CD14-positive monocyte (primary cell): Measurements from ENCODE around the gene RCVRN. TPM values are rescaled to one million over a fixed set of nuclear protein-coding genes. Genes with fewer than 3 reads are reported as not detected.

Experiments used
- DNase-seq, 3 donors: peaks; one replicate each; pipeline ENCODE4 v3.0.0-alpha.2; 2011 to 2022
- H2AFZ ChIP-seq: 2 replicates; pipeline ENCODE4 v1.6.0; 2012; ENCODE audit warnings: mild to moderate bottlenecking, low read depth, low read length, inconsistent platforms; ENCODE audit not compliant: insufficient read depth, poor library complexity, severe bottlenecking
- H3K27ac ChIP-seq, 2 donors: 1 replicate in 1 of 2; 2 replicates in 1 of 2; pipeline ENCODE4 v1.5.1; 2012 to 2013; ENCODE audit warnings: low read length in 2 of 2, control low read depth in 1 of 2, inconsistent platforms in 1 of 2, low read depth in 1 of 2, mild to moderate bottlenecking in 1 of 2
- H3K27me3 ChIP-seq, 2 donors: one replicate each; pipeline versions ENCODE4 v1.6.0 to v1.6.1; 2011 to 2013; ENCODE audit warnings: low read length in 2 of 2; ENCODE audit not compliant: control insufficient read depth in 2 of 2, insufficient read depth in 2 of 2
- H3K36me3 ChIP-seq, 2 donors: replicated peaks in 1 of 2; 1 replicate in 1 of 2; 2 replicates in 1 of 2; pipeline versions ENCODE4 v1.5.1 to v1.6.1; 2012 to 2013; ENCODE audit warnings: low read length in 2 of 2, control low read depth in 1 of 2, inconsistent platforms in 1 of 2, mild to moderate bottlenecking in 1 of 2; ENCODE audit not compliant: insufficient read depth in 2 of 2, control insufficient read depth in 1 of 2
- H3K4me1 ChIP-seq, 2 donors: 1 replicate in 1 of 2; 2 replicates in 1 of 2; pipeline versions ENCODE4 v1.5.1 to v1.6.1; 2012 to 2013; ENCODE audit warnings: low read length in 2 of 2, control low read depth in 1 of 2, inconsistent platforms in 1 of 2, mild to moderate bottlenecking in 1 of 2, moderate library complexity in 1 of 2; ENCODE audit not compliant: insufficient read depth in 2 of 2, control insufficient read depth in 1 of 2
- H3K4me2 ChIP-seq: replicated peaks from 2 replicates; pipeline ENCODE3; 2012; ENCODE audit warnings: low read length, moderate library complexity, mild to moderate bottlenecking; ENCODE audit not compliant: poor library complexity, severe bottlenecking; ENCODE audit errors: extremely low read depth
- H3K4me3 ChIP-seq, 3 experiments: fragments of 200-600 bp in 1 of 3; sonication (generic) in 1 of 3; replicated peaks in 1 of 3; 1 replicate in 2 of 3; 2 replicates in 1 of 3; pipeline ENCODE4 v1.5.1; 2011 to 2013; ENCODE audit warnings: low read length in 3 of 3, mild to moderate bottlenecking in 3 of 3, control low read depth in 2 of 3, low read depth in 2 of 3, inconsistent platforms in 1 of 3, moderate library complexity in 1 of 3
- H3K79me2 ChIP-seq: 2 replicates; pipeline ENCODE4 v1.6.0; 2012; ENCODE audit warnings: mild to moderate bottlenecking, control low read depth, inconsistent platforms, low read length, moderate library complexity; ENCODE audit not compliant: insufficient read depth
- H3K9ac ChIP-seq: 2 replicates; pipeline ENCODE4 v1.6.0; 2017; ENCODE audit warnings: low read length, mild to moderate bottlenecking; ENCODE audit not compliant: insufficient read depth, poor library complexity, severe bottlenecking
- H3K9me3 ChIP-seq, 2 donors: replicated peaks in 1 of 2; 1 replicate in 1 of 2; 2 replicates in 1 of 2; pipeline versions ENCODE4 v1.5.1 to v1.6.1; 2012 to 2013; ENCODE audit warnings: low read length in 2 of 2, control low read depth in 1 of 2; ENCODE audit not compliant: control insufficient read depth in 1 of 2, insufficient read depth in 1 of 2
- H4K20me1 ChIP-seq: 2 replicates; pipeline ENCODE4 v1.6.0; 2012; ENCODE audit warnings: mild to moderate bottlenecking, low read length, control low read depth, moderate library complexity; ENCODE audit not compliant: insufficient read depth
- H3K27ac Mint-ChIP-seq, 7 donors: one replicate each; pipeline ENCODE4 v1.8.0; 2020; ENCODE audit warnings: mild to moderate bottlenecking in 7 of 7, mixed read lengths in 7 of 7, moderate library complexity in 6 of 7, inconsistent platforms in 2 of 7
- H3K27me3 Mint-ChIP-seq, 3 donors: one replicate each; pipeline ENCODE4 v1.8.0; 2021 to 2022; ENCODE audit warnings: low read depth in 3 of 3, mild to moderate bottlenecking in 3 of 3, mixed read lengths in 3 of 3, moderate library complexity in 3 of 3, inconsistent platforms in 1 of 3
- H3K36me3 Mint-ChIP-seq, 2 donors: one replicate each; pipeline ENCODE4 v1.8.0; 2020; ENCODE audit warnings: mixed read lengths in 2 of 2, inconsistent platforms in 1 of 2, mild to moderate bottlenecking in 1 of 2
- H3K4me1 Mint-ChIP-seq: one replicate; pipeline ENCODE4 v1.8.0; 2020; ENCODE audit warnings: mild to moderate bottlenecking, mixed read lengths
- H3K4me3 Mint-ChIP-seq, 2 donors: one replicate each; pipeline ENCODE4 v1.8.0; 2020; ENCODE audit warnings: mild to moderate bottlenecking in 2 of 2, mixed read lengths in 2 of 2, moderate library complexity in 1 of 2
- H3K9me3 Mint-ChIP-seq, 7 donors: one replicate each; pipeline ENCODE4 v1.8.0; 2020 to 2022; ENCODE audit warnings: mixed read lengths in 7 of 7, mild to moderate bottlenecking in 6 of 7, moderate library complexity in 6 of 7, inconsistent platforms in 2 of 7
- WGBS: methylation state at CpG from one replicate; pipeline ENCODE4 v1.1.5; 2013; ENCODE audit warnings: missing lambda C conversion rate; ENCODE audit not compliant: insufficient coverage; 5-methylcytosine and 5-hydroxymethylcytosine counted together
- intact Hi-C, 2 donors: fragments of 100-400 bp; cut with micrococcal nuclease; formaldehyde crosslinking; loops; one replicate each; pipeline versions ENCODE4 v1.15.0 to v1.15.1; 2023
- polyA plus RNA-seq, 3 donors: library from polyadenylated mRNA; depleted of rRNA in 1 of 3; unstranded in 2 of 3; stranded (reverse) in 1 of 3; fragments of 300-500 nt in 2 of 3; fragments of >200 nt in 1 of 3; fragmentation: Illumina TruSeq in 2 of 3; gene quantifications; 1 replicate in 2 of 3; 2 replicates in 1 of 3; pipeline ENCODE4 v1.2.3, GENCODE V29; 2012 to 2021
- TF ChIP-seq, protein P1 (sequence below): fragments of 200-600 bp; IDR thresholded peaks from one replicate; pipeline ENCODE4 v1.8.0; 2022; ENCODE audit warnings: antibody characterized with exemption, mild to moderate bottlenecking

RCVRN gene
- polyA plus RNA-seq, 3 donors: 2.5 TPM; not detected in 2

DNA sequence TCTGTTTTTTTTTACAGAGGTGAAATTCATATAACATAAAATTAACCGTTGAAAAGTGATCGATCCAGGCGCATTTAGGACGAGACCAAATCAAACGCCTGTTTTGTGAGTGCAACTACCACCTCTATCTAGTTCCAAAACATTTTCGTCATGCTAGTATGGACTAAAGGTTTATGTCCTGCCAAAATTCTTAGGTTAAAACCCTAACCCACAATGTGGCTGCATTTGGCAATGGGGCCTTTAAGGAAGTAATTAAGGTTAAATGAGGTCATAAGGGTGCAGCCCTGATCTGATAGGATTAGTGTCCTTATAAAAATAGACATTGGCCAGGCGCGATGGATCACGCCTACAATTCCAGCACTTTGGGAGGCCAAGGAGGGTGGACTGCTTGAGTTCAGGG lies 32.8 kb upstream of the RCVRN start:
- Histone ChIP-seq H3K4me1 (no peaks in the 10 kb centered on the region), H3K9me3 (peaks cover 11 to 21% of the 10 kb centered on the region in 2 donors), H4K20me1 (peaks cover 91% of the 10 kb centered on the region), H3K79me2 (no peaks in the 10 kb centered on the region), H3K27ac (no peak overlapping the region), H2AFZ (no peak overlapping the region), H3K4me3 (no peak overlapping the region), H3K27me3 (no peaks in the 10 kb centered on the region), H3K36me3 (peaks cover 98 to 100% of the 10 kb centered on the region in 2 donors), H3K4me2 (no peak overlapping the region), H3K9ac (no peak overlapping the region)
- TF ChIP-seq, protein P1, sequence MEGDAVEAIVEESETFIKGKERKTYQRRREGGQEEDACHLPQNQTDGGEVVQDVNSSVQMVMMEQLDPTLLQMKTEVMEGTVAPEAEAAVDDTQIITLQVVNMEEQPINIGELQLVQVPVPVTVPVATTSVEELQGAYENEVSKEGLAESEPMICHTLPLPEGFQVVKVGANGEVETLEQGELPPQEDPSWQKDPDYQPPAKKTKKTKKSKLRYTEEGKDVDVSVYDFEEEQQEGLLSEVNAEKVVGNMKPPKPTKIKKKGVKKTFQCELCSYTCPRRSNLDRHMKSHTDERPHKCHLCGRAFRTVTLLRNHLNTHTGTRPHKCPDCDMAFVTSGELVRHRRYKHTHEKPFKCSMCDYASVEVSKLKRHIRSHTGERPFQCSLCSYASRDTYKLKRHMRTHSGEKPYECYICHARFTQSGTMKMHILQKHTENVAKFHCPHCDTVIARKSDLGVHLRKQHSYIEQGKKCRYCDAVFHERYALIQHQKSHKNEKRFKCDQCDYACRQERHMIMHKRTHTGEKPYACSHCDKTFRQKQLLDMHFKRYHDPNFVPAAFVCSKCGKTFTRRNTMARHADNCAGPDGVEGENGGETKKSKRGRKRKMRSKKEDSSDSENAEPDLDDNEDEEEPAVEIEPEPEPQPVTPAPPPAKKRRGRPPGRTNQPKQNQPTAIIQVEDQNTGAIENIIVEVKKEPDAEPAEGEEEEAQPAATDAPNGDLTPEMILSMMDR: no peak
- WGBS: no CpG with 5 or more reads among the region's 9 CpGs
- Mint-ChIP-seq H3K4me3 (no peak overlapping the region), H3K27me3 (no peaks in the 10 kb centered on the region), H3K4me1 (no peaks in the 10 kb centered on the region), H3K9me3 (peaks cover 17 to 29% (median 21%) of the 10 kb centered on the region in 7 donors), H3K27ac (no peak overlapping the region), H3K36me3 (peaks cover 88 to 98% of the 10 kb centered on the region in 2 donors)
- intact Hi-C loops: no loop called here
- no peak for DNase-seq

DNA sequence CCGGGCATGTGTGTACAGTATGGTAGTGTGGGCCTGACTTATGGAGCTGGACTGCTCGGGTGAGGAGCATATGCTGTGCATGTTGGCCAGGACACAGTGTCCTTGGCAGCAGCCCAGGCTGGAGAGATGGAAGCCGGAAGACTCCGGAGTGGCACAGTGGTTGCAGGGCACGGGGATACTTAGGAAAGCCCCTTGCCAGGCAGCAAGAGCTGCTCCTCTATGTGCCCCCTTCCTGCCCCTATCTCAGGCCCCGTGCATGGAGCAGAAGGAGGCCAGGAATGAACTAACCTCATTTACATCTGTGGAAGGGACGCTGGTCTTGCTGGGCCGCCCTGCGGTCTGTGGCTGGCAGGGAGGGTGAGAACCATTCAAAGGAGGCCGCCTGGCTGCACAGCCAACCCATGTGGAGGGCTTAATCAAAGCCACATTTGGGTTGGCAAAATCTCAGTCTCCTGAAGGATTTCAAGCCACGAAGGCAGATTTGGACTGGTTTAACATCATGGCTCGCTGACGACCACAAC lies 32.2 kb upstream of the RCVRN start:
- H3K79me2 ChIP-seq: no peaks in the 10 kb centered on the region
- no peaks in the 10 kb centered on the region for H3K27me3 Mint-ChIP-seq
- TF ChIP-seq, protein P1: no peak
- no peak for DNase-seq
- H3K36me3 ChIP-seq: peaks cover 96 to 100% of the 10 kb centered on the region in 2 donors
- H2AFZ ChIP-seq: no peak overlapping the region
- H3K4me3 ChIP-seq: no peak overlapping the region
- H4K20me1 ChIP-seq: peaks cover 90% of the 10 kb centered on the region
- WGBS: 93% methylated on average over 12 of the region's 13 CpGs
- no peak overlapping the region for H3K4me2 ChIP-seq
- H3K27ac Mint-ChIP-seq: peak overlapping the region in 4 of 7 donors; percentile 5 to 53 (median 17)
- peaks cover 87 to 98% of the 10 kb centered on the region in 2 donors for H3K36me3 Mint-ChIP-seq
- no peak overlapping the region for H3K9ac ChIP-seq
- no peaks in the 10 kb centered on the region for H3K4me1 Mint-ChIP-seq
- peaks cover 11 to 21% of the 10 kb centered on the region in 2 donors for H3K9me3 ChIP-seq
- H3K27ac ChIP-seq: no peak overlapping the region
- intact Hi-C loops: no loop called here
- peaks cover 17 to 29% (median 21%) of the 10 kb centered on the region in 7 donors for H3K9me3 Mint-ChIP-seq
- no peaks in the 10 kb centered on the region for H3K4me1 ChIP-seq
- H3K27me3 ChIP-seq: no peaks in the 10 kb centered on the region
- H3K4me3 Mint-ChIP-seq: no peak overlapping the region
